OCI-M2 (cell line): ENCODE data around the gene SRM.
"Not testable (repeated sequence)": the region's sequence is repeated elsewhere in the genome, so short reads cannot be mapped to it uniquely, and the experiment has no call there.

ENCODE experiments used
- DNase-seq: peaks from one replicate; lab custom pipeline; 2025; ENCODE audit not compliant: unreplicated experiment; lab: John Stamatoyannopoulos, UW

Gene SRM

GRCh38 chr1:11045428-11046269 lies 14.2 kb downstream of the SRM start:
- DNase-seq, result no peak

- DNase-seq, result no peak
Observed at GRCh38 chr1:11044849-11045427, 14.9 kb downstream of the SRM start.

DNA sequence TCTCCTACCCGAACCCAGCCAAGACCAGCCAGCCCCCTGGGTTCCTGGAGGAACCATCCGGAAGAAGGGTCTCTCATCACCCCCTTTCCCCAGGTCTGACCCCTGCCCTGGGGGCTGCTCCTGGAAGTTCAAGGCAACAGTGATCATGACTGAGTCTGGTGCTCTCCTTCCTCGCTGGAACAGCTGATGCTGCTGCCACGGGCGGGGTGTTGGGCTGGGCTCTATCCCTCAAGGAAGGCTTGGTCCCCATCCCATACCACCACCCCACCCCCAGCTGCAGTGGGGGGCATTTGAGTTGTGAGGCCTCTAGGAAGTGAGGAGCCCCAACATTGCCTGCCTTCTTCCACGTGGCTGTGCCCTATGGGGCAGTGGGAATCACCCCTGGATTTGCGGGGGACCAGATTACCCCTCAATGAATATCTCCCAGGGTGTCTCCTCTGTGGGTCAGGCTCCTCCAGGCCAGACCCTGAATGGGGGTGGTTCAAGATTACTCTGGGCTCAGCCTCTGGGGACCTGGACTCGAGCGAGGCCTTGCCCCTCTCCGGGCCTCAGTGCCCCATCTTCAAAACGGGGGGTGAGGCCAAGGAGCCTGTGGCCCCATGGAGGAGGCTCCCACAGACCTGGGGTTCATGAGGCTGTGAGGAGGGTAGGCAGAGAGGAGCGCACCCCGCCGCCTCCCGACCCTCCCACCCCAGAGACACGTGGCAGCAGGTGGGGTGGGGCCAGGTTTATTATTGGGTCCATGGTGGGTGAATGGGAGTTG lies 15.6 kb downstream of the SRM start:
- no peak for DNase-seq

DNA sequence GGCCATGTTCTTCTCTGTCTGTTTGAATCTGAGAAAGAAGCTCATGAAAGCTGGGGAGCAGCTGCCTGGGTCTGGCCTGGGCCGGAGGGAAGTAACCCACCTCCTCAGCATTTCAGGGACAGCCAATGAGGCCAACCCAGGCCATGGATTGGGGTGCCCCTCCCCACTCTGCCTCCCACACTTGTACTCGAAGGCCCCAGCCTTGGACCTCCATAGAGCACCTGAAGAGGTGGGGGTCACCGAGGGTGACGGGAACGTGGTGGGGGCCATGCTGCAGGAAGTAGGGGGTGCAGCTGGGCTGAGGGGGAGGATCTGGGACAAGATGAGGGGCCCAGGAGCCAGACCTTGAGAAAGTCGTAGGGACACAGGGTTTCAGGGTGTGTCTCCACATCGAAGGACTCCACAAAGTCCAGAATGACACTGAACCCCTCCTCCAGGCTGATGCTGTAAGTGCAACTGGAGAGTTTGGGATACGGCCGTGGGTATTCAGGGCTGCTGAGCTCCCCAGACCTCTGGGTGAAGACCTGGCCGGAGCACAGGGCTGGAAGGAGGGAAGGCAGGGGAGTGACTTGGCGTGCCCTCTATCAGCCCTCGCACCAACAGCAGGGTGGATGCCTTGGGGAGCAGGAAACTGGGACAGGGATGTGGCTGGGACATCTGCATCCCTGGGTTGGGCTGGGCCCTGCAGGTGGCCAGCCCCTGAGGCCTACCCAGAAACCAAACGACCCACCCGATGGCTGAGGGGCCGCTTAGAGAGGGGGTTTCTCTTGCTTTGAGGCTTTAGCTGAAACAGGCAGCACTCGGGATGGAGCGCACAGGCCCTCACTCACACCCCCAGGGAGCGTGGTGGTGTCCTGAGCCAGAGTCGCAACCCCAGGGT lies 16.6 kb downstream of the SRM start:
- DNase-seq, result no peak

DNA sequence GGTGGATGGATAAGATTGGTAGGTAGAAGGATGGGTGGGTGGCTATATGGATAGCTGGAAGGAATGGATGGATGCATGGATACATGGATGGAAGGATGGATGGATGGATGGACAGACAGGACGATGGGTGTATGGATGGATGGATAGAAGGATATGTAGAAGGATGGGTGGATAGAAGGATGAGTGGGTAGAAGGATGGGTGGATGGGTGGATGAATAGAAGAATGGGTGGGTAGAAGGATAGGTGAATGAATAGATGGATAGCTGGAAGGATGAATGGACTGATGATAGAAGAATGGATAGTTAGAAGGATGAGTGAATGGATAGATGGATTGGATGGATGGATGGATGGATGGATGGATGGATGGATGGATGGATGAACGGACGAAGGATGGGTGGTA lies 17.8 kb downstream of the SRM start:
- no peak for DNase-seq

DNA sequence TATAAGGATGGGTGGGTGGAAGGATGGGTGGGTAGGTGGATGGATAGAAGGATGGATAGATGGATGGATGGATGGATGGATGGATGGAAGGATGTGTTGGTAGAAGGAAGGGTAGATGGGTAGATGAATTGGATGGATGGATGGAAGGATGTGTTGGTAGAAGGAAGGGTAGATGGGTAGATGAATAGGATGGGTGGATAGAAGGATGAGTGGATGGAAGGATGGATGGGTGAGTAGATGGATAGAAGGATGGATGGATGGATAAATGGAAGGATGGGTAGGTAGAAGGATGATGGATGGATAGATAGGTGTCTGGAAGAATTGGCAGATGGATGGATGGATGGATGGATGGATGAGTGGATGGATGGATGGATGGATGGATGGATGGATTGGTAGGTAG lies 18.8 kb downstream of the SRM start:
- no peak for DNase-seq

DNA sequence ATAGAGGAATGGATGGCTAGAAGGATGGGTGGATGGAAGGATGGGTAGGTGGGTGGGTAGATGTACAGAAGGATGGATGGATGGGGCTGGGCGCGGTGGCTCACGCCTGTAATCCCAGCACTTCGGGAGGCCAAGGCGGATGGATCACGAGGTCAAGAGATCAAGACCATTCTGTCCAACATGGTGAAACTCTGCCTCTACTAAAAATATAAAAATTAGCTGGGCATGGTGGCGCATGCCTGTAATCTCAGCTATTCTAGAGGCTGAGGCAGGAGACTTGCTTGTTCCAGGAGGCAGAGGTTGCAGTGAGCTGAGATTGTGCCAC lies 19.8 kb downstream of the SRM start:
- DNase-seq, result not testable (repeated sequence)

DNA sequence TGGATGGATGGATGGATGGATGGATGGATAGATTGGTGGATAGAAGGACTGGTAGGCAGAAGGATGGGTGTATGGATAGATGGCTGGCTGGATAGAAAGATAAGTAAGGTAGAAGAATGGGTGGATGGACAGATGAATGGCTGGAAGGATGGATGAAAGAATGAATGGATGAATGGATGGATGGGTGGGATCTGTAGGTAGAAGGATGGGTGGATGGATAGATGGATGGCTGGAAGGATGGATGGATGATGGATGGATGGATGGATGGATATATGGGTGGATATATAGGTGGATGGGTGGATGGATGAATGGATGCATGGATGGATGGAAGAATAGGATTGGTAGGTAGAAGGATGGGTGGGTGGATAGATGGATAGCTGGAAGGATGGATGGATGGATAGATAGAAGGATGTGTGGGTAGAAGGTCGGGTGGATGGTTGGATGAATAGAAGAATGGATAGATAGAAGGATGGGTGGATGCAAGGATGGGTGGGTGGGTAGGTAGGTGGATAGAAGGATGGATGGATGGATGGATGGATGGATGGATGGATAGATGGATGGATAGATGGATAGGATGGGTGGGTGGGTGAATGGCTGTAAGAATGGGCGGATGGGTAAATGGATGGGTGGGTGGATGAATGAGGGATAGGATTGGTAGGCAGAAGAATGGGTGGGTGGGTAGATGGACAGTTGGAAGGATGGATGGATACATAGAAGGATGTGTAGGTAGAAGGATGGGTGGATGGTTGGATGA lies 20.3 kb downstream of the SRM start:
- DNase-seq, result no peak

DNA sequence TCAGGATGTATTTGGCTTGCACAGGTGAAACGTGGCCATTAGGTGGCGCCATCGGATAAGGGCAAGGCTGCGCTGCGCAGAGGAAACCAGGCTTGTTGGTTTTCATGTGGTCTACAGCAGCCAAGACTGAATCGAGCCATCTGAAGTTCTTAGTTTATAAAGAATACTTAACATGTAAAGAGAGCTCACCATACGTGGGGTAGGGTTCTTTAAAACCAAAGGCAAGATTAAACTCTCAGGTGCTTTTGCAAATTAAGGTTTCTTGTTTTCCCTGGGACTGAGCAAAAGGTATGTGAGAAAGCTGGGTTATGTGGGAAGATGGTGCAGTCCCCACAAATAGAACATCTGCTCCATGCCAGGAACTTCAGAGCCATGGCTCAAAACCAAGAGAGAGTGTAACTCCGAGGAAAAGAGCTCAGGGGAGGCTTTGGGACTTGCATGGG lies 22.1 kb downstream of the SRM start:
- peak; percentile 65 for DNase-seq

- DNase-seq, result not testable (repeated sequence)
Observed at GRCh38 chr1:11037019-11037739, 22.6 kb downstream of the SRM start.

- no peak for DNase-seq
Observed at GRCh38 chr1:11031624-11032262, 28.1 kb downstream of the SRM start.

DNA sequence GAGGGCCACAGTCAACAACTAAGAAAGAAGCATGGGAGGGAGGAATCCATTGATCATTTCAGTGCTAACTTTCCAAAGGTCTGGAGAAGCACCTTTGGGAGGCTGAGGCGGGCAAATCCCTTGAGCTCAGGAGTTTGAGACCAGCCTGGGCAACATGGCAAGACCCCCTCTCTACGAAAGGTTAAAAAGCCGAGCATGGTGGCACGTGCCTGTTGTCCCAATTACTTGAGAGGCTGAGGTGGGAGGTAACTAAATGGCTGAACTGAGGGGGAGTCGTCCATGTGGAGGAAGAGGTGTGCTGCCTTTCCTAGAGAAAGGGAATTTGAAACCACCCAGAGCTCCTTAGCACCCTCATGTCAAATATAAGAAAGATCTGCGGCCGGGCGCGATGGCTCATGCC lies 29.0 kb downstream of the SRM start:
- DNase-seq, result no peak

DNA sequence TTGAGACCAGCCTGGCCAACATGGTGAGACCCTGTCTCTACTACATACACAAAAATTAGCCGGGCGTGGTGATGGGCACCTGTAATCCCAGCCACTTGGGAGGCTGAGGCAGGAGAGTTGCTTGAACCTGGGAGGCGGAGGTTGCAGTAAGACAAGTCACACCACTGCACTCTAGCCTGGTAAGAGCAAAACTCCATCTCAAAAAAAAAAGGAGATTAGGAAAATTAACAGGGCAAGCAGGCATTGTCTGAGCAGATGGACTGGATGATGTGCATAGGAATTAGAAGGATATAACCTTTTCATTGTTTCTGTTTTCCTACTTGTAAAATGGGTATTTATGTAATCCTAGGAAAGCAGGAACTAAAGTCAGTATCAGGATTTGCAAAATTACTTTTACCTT lies 31.8 kb downstream of the SRM start:
- no peak for DNase-seq

DNA sequence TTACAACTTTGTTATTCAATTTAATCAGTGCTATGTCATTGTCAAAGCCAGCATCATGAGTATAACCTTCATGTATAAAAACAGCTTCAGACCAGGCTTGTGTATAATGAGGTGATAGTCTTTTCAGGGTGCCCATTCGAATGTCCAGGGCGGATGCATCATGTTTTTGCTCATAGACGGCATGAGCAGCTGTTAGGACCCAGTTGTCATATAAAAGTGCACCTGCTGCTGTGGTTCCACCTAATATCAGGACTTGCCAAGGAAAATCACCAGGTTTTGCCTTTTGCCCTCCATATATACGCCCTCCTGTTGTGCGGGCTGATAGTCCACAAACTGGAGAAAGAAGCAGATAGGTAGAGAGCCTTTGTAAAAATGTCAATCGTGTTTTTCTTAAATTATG lies 32.5 kb downstream of the SRM start:
- DNase-seq, result no peak

DNA sequence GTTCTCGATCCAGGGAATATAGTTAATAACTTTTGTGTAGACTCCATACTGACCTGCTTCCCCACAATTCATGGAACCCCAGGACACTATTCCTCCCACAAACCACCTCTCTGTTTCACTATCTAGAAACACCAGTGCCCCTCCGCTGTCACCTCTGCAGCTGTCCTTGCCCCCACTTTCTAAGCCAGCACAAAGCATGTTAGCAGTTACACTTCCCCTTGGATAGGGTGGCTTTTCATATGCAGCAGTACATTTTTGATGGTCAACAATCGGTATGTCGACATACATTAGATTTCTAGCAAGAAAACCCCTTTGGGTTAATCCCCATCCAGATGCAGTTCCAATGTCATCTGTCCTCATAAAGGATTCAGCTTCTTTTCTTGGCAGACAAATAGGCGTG lies 32.9 kb downstream of the SRM start:
- no peak for DNase-seq

GRCh38 chr1:11026052-11026451 lies 33.8 kb downstream of the SRM start:
- DNase-seq, result no peak

- no peak for DNase-seq
Observed at GRCh38 chr1:11025618-11026017, 34.2 kb downstream of the SRM start.

DNA sequence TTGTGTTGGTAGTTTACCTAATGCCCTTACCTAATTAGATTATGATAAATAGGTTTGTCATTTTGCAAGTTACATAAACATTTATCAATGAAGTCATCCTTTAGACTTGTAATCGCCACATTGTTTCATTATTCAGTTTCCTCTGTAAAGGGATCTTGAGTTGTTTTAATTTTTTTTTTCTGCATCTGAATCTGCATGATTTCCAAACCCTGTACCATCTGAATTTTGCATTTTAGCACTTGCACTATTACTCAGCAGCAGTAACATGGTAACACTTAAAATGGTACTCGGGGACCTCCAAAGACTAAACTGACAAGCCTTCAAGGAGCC lies 35.0 kb downstream of the SRM start:
- no peak for DNase-seq

- DNase-seq, result no peak
Observed at GRCh38 chr1:11024154-11024873, 35.5 kb downstream of the SRM start.
